ENCODE data around the gene ENC1. TPM values are rescaled to one million over a fixed set of nuclear protein-coding genes. Genes with fewer than 3 reads are reported as not detected.

ENC1 gene
- polyA plus RNA-seq, 2 of the 4 experiments (the other 2 are of a cell fraction): 17.0 to 20.0 TPM

- no peak for TF ChIP-seq E2F6 (IDR thresholded peaks at IDR 0.05; ENCODE audit: borderline replicate concordance, low read depth)
- TF ChIP-seq FOSL2 (IDR thresholded peaks at IDR 0.05): no peak
- no peak for TF ChIP-seq FOSL2 (CRISPR knock-in tag; IDR thresholded peaks at IDR 0.05)
- no peak for TF ChIP-seq NFE2L2 (conservative IDR thresholded peaks at IDR 0.05; ENCODE audit: low read length)
- H3K4me3 ChIP-seq: no peak overlapping the region
- H3K27ac ChIP-seq: no peak overlapping the region
- ATAC-seq (no peak), FAIRE-seq (no peak), DNase-seq (ENCODE audit: low read depth in 1 of 2, low spot score in 1 of 2) (no peak)
- H3K4me2 ChIP-seq: no peak overlapping the region
- H3K4me1 ChIP-seq: no peaks in the 10 kb centered on the region; the same call in 2 of the 3 replicates
- WGBS (ENCODE audit: missing lambda C conversion rate): 61% methylated on average over 5 of the region's 5 CpGs
- H3K9me3 ChIP-seq: no peaks in the 10 kb centered on the region
- ChIA-PET CTCF (interaction anchor here (1.0 to 2.8 kb wide), 7 partner anchors 18 to 1064 kb away, joined by 3 to 23 read pairs (median 3); no protein-coding TSS in a partner anchor), POLR2A (no interaction called here)
Observed at GRCh38 chr5:74653991-74654390, 13.5 kb upstream of the ENC1 start.

DNA sequence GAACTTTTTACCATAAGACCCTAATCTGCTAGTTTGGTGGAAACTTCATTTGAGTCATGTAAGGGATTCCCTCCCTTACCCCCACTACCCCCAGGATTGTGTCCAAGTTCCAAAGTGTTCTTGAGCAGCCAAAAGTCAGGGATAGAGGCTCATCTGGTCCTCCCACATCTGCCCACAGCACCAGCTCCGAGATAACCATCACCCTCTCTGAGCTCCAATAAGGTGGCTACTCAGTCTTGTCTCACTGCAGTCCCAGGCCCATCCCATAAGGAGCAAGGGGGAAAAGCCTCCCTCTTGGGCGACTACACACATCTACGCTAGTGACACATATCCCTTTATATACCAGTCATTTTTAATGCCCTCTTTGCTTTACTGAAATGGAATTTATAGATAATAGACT is 12.0 kb upstream of the ENC1 start:
- H3K4me3 ChIP-seq: no peak overlapping the region
- H3K4me2 ChIP-seq: no peak overlapping the region
- POLR2A ChIA-PET: no interaction called here
- no peaks in the 10 kb centered on the region for H3K9me3 ChIP-seq
- CTCF ChIA-PET: interaction anchor here (1.4 to 4.1 kb wide), 6 partner anchors 11 to 1062 kb away, joined by 3 to 47 read pairs (median 6); partner anchors contain the start of gene ENC1
- no peak overlapping the region for H3K27ac ChIP-seq
- peaks cover 6% of the 10 kb centered on the region for H3K4me1 ChIP-seq
- TF ChIP-seq JUN (IDR thresholded peaks at IDR 0.05) (no peak), KDM5A (IDR thresholded peaks at IDR 0.05) (no peak), HOXB13 (CRISPR knock-in tag; IDR thresholded peaks at IDR 0.05; ENCODE audit: low read depth) (no peak), RARB (CRISPR knock-in tag; IDR thresholded peaks at IDR 0.05) (no peak), RCOR1 (IDR thresholded peaks at IDR 0.05; ENCODE audit: low read depth, low read length) (no peak), RAD21 (conservative IDR thresholded peaks at IDR 0.05 in 1 of 2, IDR thresholded peaks at IDR 0.05 in 1 of 2) (no peak), HMGXB4 (CRISPR knock-in tag; IDR thresholded peaks at IDR 0.05; ENCODE audit: borderline replicate concordance) (no peak), ZSCAN20 (CRISPR knock-in tag; IDR thresholded peaks at IDR 0.05) (no peak)
- TF ChIP-seq, protein P1, sequence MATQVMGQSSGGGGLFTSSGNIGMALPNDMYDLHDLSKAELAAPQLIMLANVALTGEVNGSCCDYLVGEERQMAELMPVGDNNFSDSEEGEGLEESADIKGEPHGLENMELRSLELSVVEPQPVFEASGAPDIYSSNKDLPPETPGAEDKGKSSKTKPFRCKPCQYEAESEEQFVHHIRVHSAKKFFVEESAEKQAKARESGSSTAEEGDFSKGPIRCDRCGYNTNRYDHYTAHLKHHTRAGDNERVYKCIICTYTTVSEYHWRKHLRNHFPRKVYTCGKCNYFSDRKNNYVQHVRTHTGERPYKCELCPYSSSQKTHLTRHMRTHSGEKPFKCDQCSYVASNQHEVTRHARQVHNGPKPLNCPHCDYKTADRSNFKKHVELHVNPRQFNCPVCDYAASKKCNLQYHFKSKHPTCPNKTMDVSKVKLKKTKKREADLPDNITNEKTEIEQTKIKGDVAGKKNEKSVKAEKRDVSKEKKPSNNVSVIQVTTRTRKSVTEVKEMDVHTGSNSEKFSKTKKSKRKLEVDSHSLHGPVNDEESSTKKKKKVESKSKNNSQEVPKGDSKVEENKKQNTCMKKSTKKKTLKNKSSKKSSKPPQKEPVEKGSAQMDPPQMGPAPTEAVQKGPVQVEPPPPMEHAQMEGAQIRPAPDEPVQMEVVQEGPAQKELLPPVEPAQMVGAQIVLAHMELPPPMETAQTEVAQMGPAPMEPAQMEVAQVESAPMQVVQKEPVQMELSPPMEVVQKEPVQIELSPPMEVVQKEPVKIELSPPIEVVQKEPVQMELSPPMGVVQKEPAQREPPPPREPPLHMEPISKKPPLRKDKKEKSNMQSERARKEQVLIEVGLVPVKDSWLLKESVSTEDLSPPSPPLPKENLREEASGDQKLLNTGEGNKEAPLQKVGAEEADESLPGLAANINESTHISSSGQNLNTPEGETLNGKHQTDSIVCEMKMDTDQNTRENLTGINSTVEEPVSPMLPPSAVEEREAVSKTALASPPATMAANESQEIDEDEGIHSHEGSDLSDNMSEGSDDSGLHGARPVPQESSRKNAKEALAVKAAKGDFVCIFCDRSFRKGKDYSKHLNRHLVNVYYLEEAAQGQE (IDR thresholded peaks at IDR 0.05): no peak
- TF ChIP-seq, protein P2, sequence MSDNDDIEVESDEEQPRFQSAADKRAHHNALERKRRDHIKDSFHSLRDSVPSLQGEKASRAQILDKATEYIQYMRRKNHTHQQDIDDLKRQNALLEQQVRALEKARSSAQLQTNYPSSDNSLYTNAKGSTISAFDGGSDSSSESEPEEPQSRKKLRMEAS (IDR thresholded peaks at IDR 0.05): no peak
- TF ChIP-seq, protein P3, sequence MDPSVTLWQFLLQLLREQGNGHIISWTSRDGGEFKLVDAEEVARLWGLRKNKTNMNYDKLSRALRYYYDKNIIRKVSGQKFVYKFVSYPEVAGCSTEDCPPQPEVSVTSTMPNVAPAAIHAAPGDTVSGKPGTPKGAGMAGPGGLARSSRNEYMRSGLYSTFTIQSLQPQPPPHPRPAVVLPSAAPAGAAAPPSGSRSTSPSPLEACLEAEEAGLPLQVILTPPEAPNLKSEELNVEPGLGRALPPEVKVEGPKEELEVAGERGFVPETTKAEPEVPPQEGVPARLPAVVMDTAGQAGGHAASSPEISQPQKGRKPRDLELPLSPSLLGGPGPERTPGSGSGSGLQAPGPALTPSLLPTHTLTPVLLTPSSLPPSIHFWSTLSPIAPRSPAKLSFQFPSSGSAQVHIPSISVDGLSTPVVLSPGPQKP (IDR thresholded peaks at IDR 0.05; ENCODE audit: low read depth, low read length): no peak
- WGBS (ENCODE audit: missing lambda C conversion rate): 68% methylated on average over 3 of the region's 3 CpGs
- ATAC-seq (no peak), FAIRE-seq (no peak), DNase-seq (ENCODE audit: low read depth in 1 of 2, low spot score in 1 of 2) (no peak)

DNA sequence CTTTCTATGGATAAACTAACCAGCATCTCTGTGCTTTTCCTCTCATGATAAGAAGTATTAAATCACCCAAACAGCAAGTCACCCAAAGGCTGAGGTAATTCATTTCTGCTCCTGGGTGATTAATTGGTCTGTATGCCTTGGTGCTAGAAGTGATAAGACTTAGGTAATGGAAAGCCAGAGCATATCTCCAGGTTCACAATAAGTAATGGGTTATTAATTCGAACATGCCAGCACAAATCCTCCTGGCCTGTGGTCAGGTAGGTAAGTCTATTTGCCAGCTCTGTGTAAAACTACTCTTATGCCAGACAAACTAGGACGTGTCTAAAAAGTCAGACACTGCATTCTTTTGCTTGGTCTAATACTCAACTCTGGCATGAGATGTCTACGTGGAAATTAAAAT is 11.2 kb upstream of the ENC1 start:
- no peak for DNase-seq (ENCODE audit: low read depth in 1 of 2, low spot score in 1 of 2)
- 58% methylated on average over 3 of the region's 3 CpGs for WGBS (ENCODE audit: missing lambda C conversion rate)
- H3K4me1 ChIP-seq: peaks cover 15% of the 10 kb centered on the region
- no peak for FAIRE-seq
- no peaks in the 10 kb centered on the region for H3K9me3 ChIP-seq
- no peak overlapping the region for H3K4me2 ChIP-seq
- POLR2A ChIA-PET: no interaction called here
- ATAC-seq: no peak
- no peak for TF ChIP-seq RCOR1 (IDR thresholded peaks at IDR 0.05; ENCODE audit: low read depth, low read length)
- TF ChIP-seq MAZ (IDR thresholded peaks at IDR 0.05; ENCODE audit: borderline replicate concordance, low read depth, low read length): no peak
- no peak for TF ChIP-seq TFCP2L1 (CRISPR knock-in tag; IDR thresholded peaks at IDR 0.05)
- no peak for TF ChIP-seq NFE2L2 (conservative IDR thresholded peaks at IDR 0.05; ENCODE audit: low read length)
- TF ChIP-seq PHF8 (IDR thresholded peaks at IDR 0.05; ENCODE audit: borderline replicate concordance, low read depth): no peak
- TF ChIP-seq RNF2 (IDR thresholded peaks at IDR 0.05; ENCODE audit: borderline replicate concordance, low read depth): no peak
- TF ChIP-seq E2F6 (IDR thresholded peaks at IDR 0.05; ENCODE audit: borderline replicate concordance, low read depth): no peak
- TF ChIP-seq CEBPB (IDR thresholded peaks at IDR 0.05): no peak
- CTCF ChIA-PET: interaction anchor here (1.1 to 4.1 kb wide), 3 partner anchors 11 to 749 kb away, joined by 3 to 47 read pairs (median 6); partner anchors contain the start of gene ENC1
- no peak overlapping the region for H3K27ac ChIP-seq
- H3K4me3 ChIP-seq: no peak overlapping the region

Measured in A549 (cell line).